Measurements from ENCODE around the gene RPS3. TPM values are rescaled to one million over a fixed set of nuclear protein-coding genes. Genes with fewer than 3 reads are reported as not detected.
A peak's percentile ranks its signal among the peaks of the same experiment; 100 is the strongest.

The RPS3 gene
- polyA plus RNA-seq, 1 of the 3 experiments (the other 2 are of a cell fraction): 4,540 TPM

DNA sequence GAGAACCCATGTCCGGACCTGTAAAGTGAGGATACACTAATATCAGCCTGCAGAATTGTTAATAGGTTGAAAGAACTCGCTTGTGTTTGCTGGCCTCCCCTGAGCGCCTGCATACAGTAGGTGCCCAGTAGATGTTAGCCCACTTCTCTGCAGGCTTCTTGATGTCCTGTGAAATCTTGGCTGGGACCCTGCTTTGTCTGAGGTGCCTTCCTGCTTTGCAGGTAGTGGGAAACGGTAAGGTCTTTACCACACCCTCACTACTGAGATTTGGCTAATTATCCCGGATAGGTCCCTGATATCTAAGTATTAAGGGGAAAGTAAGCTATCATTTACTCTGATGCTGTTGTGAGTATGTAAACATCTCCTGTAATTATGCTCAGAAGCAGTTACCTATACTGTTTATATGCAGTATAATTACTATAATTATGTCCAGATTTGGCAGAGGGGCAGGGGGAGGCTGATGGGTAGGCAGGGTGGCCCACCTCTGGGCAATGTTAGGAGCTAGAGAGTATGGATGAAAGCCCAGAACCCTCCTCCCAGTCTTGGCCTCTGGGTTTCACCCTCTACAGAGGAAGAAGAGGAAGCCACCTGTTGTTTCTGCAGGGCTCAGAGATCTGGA is 46.6 kb upstream of the RPS3 start:
- ChIA-PET POLR2A (interaction anchor here (0.6 to 1.3 kb wide), 8 partner anchors 10 to 201 kb away, joined by 3 to 15 read pairs (median 3); no protein-coding TSS in a partner anchor), CTCF (interaction anchor here (0.8 to 3.6 kb wide), 8 partner anchors 9 to 72 kb away, joined by 3 to 24 read pairs (median 3); no protein-coding TSS in a partner anchor)
- H3K27me3 ChIP-seq (ENCODE audit: insufficient read depth): no peaks in the 10 kb centered on the region
- peak overlapping the region; percentile 94 for H3K4me2 ChIP-seq
- TF ChIP-seq EP300 (IDR thresholded peaks at IDR 0.05; ENCODE audit: borderline replicate concordance in 1 of 2, low read depth in 1 of 2, low read length in 1 of 2) (no peak), RFX5 (IDR thresholded peaks at IDR 0.05; ENCODE audit: low read length) (no peak), RXRA (IDR thresholded peaks at IDR 0.05; ENCODE audit: borderline replicate concordance, low read depth) (no peak), FOSL2 (IDR thresholded peaks at IDR 0.05; ENCODE audit: borderline replicate concordance, low read depth) (no peak), CHD2 (IDR thresholded peaks at IDR 0.05; ENCODE audit: low read length, partially characterized antibody) (no peak), GATA2 (CRISPR knock-in tag; IDR thresholded peaks at IDR 0.05) (no peak), FOXJ3 (CRISPR knock-in tag; IDR thresholded peaks at IDR 0.05) (no peak), MXI1 (IDR thresholded peaks at IDR 0.05; ENCODE audit: low read depth, low read length) (no peak), POLR2AphosphoS5 (IDR thresholded peaks at IDR 0.05; ENCODE audit: low read depth, low read length) (no peak), YY1 (IDR thresholded peaks at IDR 0.05; ENCODE audit: low read depth) (no peak), TAF1 (IDR thresholded peaks at IDR 0.05; ENCODE audit: borderline replicate concordance, low read depth, low read length) (no peak)
- TF ChIP-seq, protein P1, sequence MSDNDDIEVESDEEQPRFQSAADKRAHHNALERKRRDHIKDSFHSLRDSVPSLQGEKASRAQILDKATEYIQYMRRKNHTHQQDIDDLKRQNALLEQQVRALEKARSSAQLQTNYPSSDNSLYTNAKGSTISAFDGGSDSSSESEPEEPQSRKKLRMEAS (IDR thresholded peaks at IDR 0.05; ENCODE audit: low read depth): no peak
- TF ChIP-seq, protein P2, sequence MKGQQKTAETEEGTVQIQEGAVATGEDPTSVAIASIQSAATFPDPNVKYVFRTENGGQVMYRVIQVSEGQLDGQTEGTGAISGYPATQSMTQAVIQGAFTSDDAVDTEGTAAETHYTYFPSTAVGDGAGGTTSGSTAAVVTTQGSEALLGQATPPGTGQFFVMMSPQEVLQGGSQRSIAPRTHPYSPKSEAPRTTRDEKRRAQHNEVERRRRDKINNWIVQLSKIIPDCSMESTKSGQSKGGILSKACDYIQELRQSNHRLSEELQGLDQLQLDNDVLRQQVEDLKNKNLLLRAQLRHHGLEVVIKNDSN (IDR thresholded peaks at IDR 0.05; ENCODE audit: borderline replicate concordance, low read depth): no peak
- TF ChIP-seq, protein P3, sequence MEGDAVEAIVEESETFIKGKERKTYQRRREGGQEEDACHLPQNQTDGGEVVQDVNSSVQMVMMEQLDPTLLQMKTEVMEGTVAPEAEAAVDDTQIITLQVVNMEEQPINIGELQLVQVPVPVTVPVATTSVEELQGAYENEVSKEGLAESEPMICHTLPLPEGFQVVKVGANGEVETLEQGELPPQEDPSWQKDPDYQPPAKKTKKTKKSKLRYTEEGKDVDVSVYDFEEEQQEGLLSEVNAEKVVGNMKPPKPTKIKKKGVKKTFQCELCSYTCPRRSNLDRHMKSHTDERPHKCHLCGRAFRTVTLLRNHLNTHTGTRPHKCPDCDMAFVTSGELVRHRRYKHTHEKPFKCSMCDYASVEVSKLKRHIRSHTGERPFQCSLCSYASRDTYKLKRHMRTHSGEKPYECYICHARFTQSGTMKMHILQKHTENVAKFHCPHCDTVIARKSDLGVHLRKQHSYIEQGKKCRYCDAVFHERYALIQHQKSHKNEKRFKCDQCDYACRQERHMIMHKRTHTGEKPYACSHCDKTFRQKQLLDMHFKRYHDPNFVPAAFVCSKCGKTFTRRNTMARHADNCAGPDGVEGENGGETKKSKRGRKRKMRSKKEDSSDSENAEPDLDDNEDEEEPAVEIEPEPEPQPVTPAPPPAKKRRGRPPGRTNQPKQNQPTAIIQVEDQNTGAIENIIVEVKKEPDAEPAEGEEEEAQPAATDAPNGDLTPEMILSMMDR (IDR thresholded peaks at IDR 0.05): no peak
- TF ChIP-seq, protein P4, sequence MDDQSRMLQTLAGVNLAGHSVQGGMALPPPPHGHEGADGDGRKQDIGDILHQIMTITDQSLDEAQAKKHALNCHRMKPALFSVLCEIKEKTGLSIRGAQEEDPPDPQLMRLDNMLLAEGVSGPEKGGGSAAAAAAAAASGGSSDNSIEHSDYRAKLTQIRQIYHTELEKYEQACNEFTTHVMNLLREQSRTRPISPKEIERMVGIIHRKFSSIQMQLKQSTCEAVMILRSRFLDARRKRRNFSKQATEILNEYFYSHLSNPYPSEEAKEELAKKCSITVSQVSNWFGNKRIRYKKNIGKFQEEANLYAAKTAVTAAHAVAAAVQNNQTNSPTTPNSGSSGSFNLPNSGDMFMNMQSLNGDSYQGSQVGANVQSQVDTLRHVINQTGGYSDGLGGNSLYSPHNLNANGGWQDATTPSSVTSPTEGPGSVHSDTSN (IDR thresholded peaks at IDR 0.05): no peak
- TF ChIP-seq, protein P5, sequence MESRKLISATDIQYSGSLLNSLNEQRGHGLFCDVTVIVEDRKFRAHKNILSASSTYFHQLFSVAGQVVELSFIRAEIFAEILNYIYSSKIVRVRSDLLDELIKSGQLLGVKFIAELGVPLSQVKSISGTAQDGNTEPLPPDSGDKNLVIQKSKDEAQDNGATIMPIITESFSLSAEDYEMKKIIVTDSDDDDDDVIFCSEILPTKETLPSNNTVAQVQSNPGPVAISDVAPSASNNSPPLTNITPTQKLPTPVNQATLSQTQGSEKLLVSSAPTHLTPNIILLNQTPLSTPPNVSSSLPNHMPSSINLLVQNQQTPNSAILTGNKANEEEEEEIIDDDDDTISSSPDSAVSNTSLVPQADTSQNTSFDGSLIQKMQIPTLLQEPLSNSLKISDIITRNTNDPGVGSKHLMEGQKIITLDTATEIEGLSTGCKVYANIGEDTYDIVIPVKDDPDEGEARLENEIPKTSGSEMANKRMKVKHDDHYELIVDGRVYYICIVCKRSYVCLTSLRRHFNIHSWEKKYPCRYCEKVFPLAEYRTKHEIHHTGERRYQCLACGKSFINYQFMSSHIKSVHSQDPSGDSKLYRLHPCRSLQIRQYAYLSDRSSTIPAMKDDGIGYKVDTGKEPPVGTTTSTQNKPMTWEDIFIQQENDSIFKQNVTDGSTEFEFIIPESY (IDR thresholded peaks at IDR 0.05; ENCODE audit: borderline replicate concordance, low read depth): no peak
- 85% methylated on average over 5 of the region's 5 CpGs for WGBS (ENCODE audit: low lambda C conversion rate)
- no peak overlapping the region for H3K9ac ChIP-seq
- DNase-seq: no peak
- peak overlapping the region; percentile 64 to 73; a peak in 3 of 4 replicates for H3K4me3 ChIP-seq (ENCODE audit: low read depth in 2 of 2, low read length in 1 of 2)
- H3K36me3 ChIP-seq (replicated peaks in 1 of 2; ENCODE audit: control insufficient read depth in 1 of 2, insufficient read depth in 2 of 2, low read length in 1 of 2): no peaks in the 10 kb centered on the region
- 0 out of 2 replicates have a peak overlapping the region, but pooled peaks have one; percentile 78 for H2AFZ ChIP-seq (ENCODE audit: low read depth)
- no peaks in the 10 kb centered on the region for H3K9me3 ChIP-seq
- H3K27ac ChIP-seq (ENCODE audit: low read depth in 2 of 2, low read length in 1 of 2): peak overlapping the region in 1 of 2 experiments; percentile 96; a peak in 2 of 4 replicates
- no peaks in the 10 kb centered on the region for H3K9me2 ChIP-seq
- H3K4me1 ChIP-seq (ENCODE audit: control insufficient read depth in 1 of 2, insufficient read depth in 2 of 2, low read depth in 1 of 2, low read length in 1 of 2): peaks cover 17 to 41% of the 10 kb centered on the region in 2 experiments; a peak in 3 of 4 replicates
- no peaks in the 10 kb centered on the region for H3K79me2 ChIP-seq (ENCODE audit: insufficient read depth)
- no peaks in the 10 kb centered on the region for H4K20me1 ChIP-seq (ENCODE audit: insufficient read depth)
- H3F3A ChIP-seq (replicated peaks; ENCODE audit: insufficient read depth): peaks cover 11% of the 10 kb centered on the region
